GM19238 (cell line): ENCODE measurements around the gene CRB2.

Experiments used
- DNase-seq: peaks from one replicate; pipeline ENCODE4 v3.0.0; 2011; ENCODE audit warnings: low spot score; ENCODE audit not compliant: insufficient read length

Gene CRB2

DNA sequence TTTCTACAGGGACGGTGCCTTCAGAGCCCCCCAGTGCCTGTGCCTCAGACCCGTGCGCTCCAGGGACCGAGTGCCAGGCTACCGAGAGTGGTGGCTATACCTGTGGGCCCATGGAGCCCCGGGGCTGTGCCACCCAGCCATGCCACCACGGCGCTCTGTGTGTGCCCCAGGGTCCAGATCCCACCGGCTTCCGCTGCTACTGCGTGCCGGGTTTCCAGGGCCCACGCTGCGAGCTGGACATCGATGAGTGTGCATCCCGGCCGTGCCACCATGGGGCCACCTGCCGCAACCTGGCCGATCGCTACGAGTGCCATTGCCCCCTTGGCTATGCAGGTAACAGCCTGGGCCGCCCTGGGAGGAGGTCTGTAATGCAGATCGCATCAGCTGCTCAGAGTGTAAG is 6.9 kb downstream of the CRB2 start:
- no peak for DNase-seq

DNA sequence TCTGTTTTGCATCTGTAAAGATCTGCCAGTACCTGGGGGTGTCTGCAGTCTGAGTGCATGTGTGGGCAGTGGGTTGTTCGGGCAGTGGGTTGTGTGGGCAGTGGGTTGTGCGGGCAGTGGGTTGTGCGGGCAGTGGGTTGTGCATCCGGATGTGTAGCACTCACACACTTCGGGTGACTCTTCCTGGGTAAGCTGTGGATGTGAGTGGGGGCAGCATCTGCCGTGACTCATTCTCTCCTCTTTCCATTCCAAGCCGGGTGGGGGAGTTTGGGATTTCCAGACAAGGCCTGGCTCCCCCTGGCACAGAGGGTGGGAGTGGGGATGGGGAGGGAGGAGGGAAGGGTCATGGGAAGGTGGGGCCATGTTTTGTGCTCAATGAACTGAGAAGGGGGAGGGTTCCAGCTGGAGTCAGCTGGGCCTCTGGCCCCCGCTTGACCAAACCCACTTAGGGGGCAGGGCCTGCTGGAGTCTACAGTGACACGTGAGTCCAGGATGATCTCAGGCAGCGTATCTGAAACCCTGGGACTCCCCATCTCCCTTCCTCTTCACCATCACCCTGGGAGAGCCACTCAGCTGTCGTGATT is 8.3 kb downstream of the CRB2 start:
- no peak for DNase-seq

GRCh38 chr9:123365287-123365880 is 9.4 kb downstream of the CRB2 start:
- no peak for DNase-seq

DNA sequence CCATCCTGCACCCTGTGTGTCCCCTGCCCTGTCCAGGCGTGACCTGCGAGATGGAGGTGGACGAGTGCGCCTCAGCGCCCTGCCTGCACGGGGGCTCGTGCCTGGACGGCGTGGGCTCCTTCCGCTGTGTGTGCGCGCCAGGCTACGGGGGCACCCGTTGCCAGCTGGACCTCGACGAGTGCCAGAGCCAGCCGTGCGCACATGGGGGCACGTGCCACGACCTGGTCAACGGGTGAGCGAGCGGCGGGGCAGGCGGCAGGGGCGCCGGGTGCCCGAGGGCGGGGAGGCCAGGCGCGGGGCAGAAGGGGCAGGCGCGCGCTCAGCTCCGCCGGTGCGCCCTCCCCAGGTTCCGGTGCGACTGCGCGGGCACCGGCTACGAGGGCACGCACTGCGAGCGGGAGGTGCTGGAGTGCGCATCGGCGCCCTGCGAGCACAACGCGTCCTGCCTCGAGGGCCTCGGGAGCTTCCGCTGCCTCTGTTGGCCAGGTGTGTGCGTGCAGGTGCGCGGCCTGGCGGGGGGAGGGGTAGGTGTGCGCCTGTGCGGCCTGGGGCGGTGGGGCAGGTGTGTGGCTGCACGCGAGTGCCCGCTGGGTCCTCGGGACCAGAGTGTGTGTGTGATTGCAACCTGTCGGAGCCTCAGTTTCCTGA is 10.0 kb downstream of the CRB2 start:
- no peak for DNase-seq

DNA sequence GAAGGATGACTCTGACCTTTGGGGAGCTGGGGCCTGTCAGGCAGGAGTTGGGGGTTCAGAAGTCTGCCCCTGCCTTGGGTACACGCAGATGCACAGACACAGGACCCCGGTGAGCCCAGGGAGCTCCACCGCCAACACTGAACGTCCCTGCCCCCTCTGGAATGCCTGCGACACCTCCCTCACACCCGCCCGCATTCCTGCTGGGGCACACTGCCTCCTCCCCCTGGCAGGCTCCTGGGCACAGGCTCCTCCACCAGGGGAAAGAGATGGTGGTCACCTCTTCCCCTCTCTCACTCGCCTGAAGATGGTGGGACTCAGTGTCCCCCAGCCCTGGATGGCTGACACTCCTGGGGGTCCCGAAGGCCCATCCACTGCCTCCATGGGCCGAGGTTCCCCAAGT is 12.0 kb downstream of the CRB2 start:
- no peak for DNase-seq

DNA sequence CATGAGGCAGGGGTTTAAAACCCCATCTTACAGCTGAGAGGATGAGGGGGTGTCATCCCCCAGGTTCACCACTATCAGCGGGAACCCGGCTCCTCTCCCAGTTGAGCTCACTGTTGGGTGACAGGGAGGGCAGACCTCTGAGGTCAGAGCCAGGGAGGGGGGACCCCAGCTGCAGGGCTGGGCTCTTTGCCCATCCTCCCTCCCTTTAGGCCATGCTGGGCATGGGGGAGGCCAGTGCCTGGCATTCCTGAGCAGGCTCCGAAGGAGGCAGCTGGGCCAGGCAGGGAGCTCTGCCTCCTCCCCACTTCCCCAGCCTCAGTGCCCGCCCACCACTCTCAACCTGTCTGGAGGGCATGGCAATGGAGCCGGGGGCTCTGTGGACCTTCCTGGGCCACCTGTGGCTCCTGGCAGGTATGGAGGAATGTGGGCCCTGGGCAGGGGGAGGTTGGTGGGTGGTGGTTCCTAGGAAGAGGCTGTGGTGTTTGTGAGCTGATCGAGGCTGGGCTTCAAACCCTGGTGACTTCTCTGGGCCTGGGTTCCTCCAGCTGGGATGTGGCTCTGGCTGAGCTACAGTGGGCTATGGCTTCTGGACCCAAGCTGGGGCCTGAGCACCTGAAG is 12.6 kb downstream of the CRB2 start:
- no peak for DNase-seq

- DNase-seq: no peak
Observed at GRCh38 chr9:123369296-123369695, 13.3 kb downstream of the CRB2 start.

DNA sequence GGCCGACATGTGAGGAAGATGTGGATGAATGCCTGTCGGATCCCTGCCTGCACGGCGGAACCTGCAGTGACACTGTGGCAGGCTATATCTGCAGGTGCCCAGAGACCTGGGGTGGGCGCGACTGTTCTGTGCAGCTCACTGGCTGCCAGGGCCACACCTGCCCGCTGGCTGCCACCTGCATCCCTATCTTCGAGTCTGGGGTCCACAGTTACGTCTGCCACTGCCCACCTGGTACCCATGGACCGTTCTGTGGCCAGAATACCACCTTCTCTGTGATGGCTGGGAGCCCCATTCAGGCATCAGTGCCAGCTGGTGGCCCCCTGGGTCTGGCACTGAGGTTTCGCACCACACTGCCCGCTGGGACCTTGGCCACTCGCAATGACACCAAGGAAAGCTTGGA is 14.1 kb downstream of the CRB2 start:
- DNase-seq: no peak

GRCh38 chr9:123370526-123371227 is 14.7 kb downstream of the CRB2 start:
- no peak for DNase-seq

DNA sequence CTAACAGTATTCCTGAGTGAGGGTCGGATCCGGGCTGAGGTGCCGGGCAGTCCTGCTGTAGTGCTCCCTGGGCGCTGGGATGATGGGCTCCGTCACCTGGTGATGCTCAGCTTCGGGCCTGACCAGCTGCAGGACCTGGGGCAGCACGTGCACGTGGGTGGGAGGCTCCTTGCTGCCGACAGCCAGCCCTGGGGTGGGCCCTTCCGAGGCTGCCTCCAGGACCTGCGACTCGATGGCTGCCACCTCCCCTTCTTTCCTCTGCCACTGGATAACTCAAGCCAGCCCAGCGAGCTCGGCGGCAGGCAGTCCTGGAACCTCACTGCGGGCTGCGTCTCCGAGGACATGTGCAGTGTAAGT is 15.2 kb downstream of the CRB2 start:
- no peak for DNase-seq

DNA sequence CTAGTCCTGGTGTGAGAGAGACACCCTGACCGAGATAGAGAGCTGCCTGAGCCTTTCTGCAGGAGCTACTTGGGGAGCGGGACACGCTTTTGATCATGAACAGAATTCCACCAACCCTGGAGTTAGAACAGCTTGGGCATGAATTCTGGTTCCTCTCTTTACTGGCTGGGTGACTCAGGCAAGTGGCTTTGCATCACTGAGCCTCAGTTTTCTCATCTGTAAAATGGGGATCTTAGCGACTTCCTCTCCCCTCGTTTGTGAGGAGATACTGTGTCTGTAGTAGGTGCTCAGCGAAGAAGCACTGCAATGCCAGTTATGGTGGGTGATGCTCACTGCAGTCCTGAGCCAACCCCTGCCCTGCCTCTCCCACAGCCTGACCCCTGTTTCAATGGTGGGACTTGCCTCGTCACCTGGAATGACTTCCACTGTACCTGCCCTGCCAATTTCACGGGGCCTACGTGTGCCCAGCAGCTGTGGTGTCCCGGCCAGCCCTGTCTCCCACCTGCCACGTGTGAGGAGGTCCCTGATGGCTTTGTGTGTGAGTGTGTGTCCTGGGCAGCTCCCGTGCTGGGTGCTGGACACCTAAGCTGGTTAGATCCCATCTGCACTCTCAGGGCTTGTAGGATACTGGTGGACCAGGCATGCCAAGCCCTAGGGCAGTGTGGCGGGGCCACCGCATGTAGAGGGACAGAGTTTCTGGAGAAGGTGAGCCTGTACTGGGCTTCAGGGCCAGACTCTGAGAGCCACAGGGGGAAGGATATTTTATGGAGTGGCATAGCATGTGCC is 16.0 kb downstream of the CRB2 start:
- DNase-seq: no peak

- DNase-seq: no peak
Observed at GRCh38 chr9:123372766-123373446, 16.9 kb downstream of the CRB2 start.

DNA sequence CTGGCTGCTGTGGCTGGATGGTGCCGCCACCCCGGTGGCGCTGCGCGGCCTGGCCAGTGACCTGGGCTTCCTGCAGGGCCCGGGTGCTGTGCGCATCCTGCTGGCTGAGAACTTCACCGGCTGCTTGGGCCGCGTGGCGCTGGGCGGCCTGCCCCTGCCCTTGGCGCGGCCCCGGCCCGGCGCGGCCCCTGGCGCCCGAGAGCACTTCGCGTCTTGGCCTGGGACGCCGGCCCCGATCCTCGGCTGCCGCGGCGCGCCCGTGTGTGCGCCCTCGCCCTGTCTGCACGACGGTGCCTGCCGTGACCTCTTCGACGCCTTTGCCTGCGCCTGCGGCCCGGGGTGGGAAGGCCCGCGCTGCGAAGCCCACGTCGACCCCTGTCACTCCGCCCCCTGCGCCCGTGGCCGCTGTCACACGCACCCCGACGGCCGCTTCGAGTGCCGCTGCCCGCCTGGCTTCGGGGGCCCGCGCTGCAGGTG is 17.5 kb downstream of the CRB2 start:
- DNase-seq: no peak

- DNase-seq: no peak
Observed at GRCh38 chr9:123373946-123374345, 17.9 kb downstream of the CRB2 start.

GRCh38 chr9:123375469-123376132 is 19.6 kb downstream of the CRB2 start:
- DNase-seq: no peak

GRCh38 chr9:123376218-123377071 is 20.4 kb downstream of the CRB2 start:
- no peak for DNase-seq

DNA sequence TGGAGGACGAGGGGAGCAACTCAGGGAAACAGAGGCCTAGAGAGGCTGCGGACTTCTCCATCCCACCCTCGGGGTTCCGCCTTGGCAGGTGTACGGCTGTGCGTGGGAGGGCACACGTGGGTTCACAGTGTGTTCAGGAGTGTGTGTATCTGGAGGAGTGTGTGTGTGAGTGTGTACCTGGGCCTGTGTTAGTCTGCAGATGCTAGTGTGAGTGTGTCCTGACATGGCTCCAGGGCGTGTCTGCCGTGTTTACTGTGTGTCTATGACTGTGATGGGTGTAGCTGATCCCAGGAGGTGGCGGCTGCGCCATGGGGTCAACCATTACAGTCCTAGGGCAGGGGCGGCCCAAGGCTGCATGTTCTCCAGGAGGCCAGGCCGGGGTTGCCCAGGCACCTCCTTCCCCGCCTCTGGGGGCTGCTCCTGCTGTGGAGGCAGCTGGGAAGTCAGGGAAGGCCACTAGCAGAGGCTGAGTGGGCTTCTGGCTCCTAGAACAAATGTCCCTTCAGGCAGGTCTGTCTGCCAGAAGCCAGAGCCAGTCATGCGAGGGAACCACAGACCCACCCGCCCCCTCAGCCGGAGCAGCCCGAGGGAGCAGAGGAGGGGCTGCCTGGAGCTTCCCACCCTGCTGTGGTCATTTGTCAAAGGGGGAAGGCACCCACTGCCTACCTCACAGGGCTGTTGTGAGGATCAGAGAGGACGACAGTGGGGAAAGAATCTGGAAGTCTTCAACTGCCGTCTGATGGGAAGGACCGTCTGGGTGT is 21.4 kb downstream of the CRB2 start:
- DNase-seq: no peak

GRCh38 chr9:123378025-123378424 is 22.0 kb downstream of the CRB2 start:
- no peak for DNase-seq
